ENCODE results near the gene ETFA.
"Not testable (repeated sequence)": the region's sequence is repeated elsewhere in the genome, so short reads cannot be mapped to it uniquely, and the experiment has no call there.

ETFA gene

GRCh38 chr15:76327191-76328105 lies 16.2 kb upstream of the ETFA start:
- no peak for DNase-seq (ENCODE audit: low read depth in 1 of 2, low spot score in 1 of 2)

GRCh38 chr15:76325704-76326103 lies 14.4 kb upstream of the ETFA start:
- no peak for DNase-seq (ENCODE audit: low read depth in 1 of 2, low spot score in 1 of 2)

GRCh38 chr15:76324066-76324465 lies 12.8 kb upstream of the ETFA start:
- no peak for DNase-seq (ENCODE audit: low read depth in 1 of 2, low spot score in 1 of 2)

- no peak for DNase-seq (ENCODE audit: low read depth in 1 of 2, low spot score in 1 of 2)
Observed at GRCh38 chr15:76321602-76322001, 10.3 kb upstream of the ETFA start.

- DNase-seq (ENCODE audit: low read depth in 1 of 2, low spot score in 1 of 2) = no peak
Observed at GRCh38 chr15:76321171-76321570, 9.9 kb upstream of the ETFA start.

- no peak for DNase-seq (ENCODE audit: low read depth in 1 of 2, low spot score in 1 of 2)
Observed at GRCh38 chr15:76320012-76320411, 8.7 kb upstream of the ETFA start.

GRCh38 chr15:76313731-76314130 lies 2.5 kb upstream of the ETFA start:
- DNase-seq (ENCODE audit: low read depth in 1 of 2, low spot score in 1 of 2) = no peak

GRCh38 chr15:76313175-76313567 lies 1.9 kb upstream of the ETFA start:
- DNase-seq (ENCODE audit: low read depth in 1 of 2, low spot score in 1 of 2) = not testable (repeated sequence)

- no peak for DNase-seq (ENCODE audit: low read depth in 1 of 2, low spot score in 1 of 2)
Observed at GRCh38 chr15:76312540-76313174, 1.4 kb upstream of the ETFA start.

- no peak for DNase-seq (ENCODE audit: low read depth in 1 of 2, low spot score in 1 of 2)
Observed at GRCh38 chr15:76310475-76311099, 682 bp downstream of the ETFA start.

GRCh38 chr15:76309601-76310330 lies 1.5 kb downstream of the ETFA start:
- no peak for DNase-seq (ENCODE audit: low read depth in 1 of 2, low spot score in 1 of 2)

- DNase-seq (ENCODE audit: low read depth in 1 of 2, low spot score in 1 of 2) = no peak
Observed at GRCh38 chr15:76303909-76304308, 7.4 kb downstream of the ETFA start.

- DNase-seq (ENCODE audit: low read depth in 1 of 2, low spot score in 1 of 2) = no peak
Observed at GRCh38 chr15:76299786-76300185, 11.5 kb downstream of the ETFA start.

- no peak for DNase-seq (ENCODE audit: low read depth in 1 of 2, low spot score in 1 of 2)
Observed at GRCh38 chr15:76298986-76299385, 12.3 kb downstream of the ETFA start.

- not testable (repeated sequence) for DNase-seq (ENCODE audit: low read depth in 1 of 2, low spot score in 1 of 2)
Observed at GRCh38 chr15:76297951-76298350, 13.3 kb downstream of the ETFA start.

- DNase-seq (ENCODE audit: low read depth in 1 of 2, low spot score in 1 of 2) = no peak
Observed at GRCh38 chr15:76296849-76297248, 14.4 kb downstream of the ETFA start.

- not testable (repeated sequence) for DNase-seq (ENCODE audit: low read depth in 1 of 2, low spot score in 1 of 2)
Observed at GRCh38 chr15:76294463-76294862, 16.8 kb downstream of the ETFA start.

GRCh38 chr15:76293361-76293760 lies 17.9 kb downstream of the ETFA start:
- DNase-seq (ENCODE audit: low read depth in 1 of 2, low spot score in 1 of 2) = no peak

- DNase-seq (ENCODE audit: low read depth in 1 of 2, low spot score in 1 of 2) = no peak
Observed at GRCh38 chr15:76289582-76289981, 21.7 kb downstream of the ETFA start.

GRCh38 chr15:76286271-76286879 lies 24.9 kb downstream of the ETFA start:
- peak in 1 of 2 donors; percentile 6 for DNase-seq (ENCODE audit: low read depth in 1 of 2, low spot score in 1 of 2)

GRCh38 chr15:76285241-76285825 lies 25.9 kb downstream of the ETFA start:
- no peak for DNase-seq (ENCODE audit: low read depth in 1 of 2, low spot score in 1 of 2)
